ENCODE measurements around the gene SRSF6. TPM values are rescaled to one million over a fixed set of nuclear protein-coding genes. Genes with fewer than 3 reads are reported as not detected.
"Not testable (repeated sequence)": the region's sequence is repeated elsewhere in the genome, so short reads cannot be mapped to it uniquely, and the experiment has no call there.

Gene SRSF6
- total RNA-seq, 2 experiments from 2014 or later, result 106 to 109 TPM

- ChIA-PET CTCF (no interaction called here), POLR2A (interaction anchor here (2.3 kb wide), 1 partner anchor 10 kb away, joined by 21 read pairs; the partner anchor contains the start of gene SRSF6)
- Mint-ChIP-seq H3K9me3 (no peaks in the 10 kb centered on the region), H3K27ac (no peak overlapping the region), H3K4me1 (peaks cover 11% of the 10 kb centered on the region), H3K36me3 (ENCODE audit: low read depth) (peaks cover 41% of the 10 kb centered on the region), H3K4me3 (no peak overlapping the region), H3K27me3 (no peaks in the 10 kb centered on the region)
- no peak for DNase-seq
These were observed 9.9 kb downstream of the SRSF6 start for GRCh38 chr20:43467589-43467988.

DNA sequence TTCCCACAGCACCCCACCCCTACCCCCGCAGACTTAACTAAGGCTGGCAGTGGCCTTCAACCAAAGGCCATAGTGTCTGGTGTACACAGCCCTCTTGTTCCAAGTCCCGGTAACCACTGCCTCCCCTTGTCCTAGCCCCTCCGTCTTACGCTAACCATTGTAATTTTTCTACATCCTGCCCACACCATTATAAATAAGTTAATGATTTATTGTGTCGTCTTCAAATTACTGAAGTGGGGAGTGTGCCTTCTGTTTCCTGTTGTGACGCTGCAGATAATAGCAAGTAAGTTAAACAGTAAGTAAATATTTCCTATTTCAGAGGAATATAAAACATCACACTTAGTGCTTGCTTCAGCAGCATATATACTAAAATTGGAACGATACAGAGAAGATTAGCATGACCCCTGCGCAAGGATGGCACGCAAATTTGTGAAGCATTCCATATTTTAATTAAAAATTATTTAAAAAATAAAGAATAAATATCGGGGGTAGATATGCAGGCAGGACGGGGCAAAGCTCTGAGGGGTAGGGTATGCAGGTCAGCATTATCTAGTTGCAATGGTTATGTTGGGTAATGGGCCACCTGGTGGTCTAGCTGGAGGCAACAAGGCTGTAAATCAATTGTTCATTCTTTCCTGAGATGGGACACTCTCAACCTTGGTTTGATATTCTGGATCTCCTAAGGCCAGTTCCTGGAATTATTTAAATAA lies 15.1 kb downstream of the SRSF6 start:
- POLR2A ChIA-PET, result interaction anchor here (3.2 kb wide), 1 partner anchor 15 kb away, joined by 13 read pairs; the partner anchor contains the start of gene SRSF6
- CTCF ChIA-PET, result no interaction called here
- DNase-seq, result no peak
- Mint-ChIP-seq H3K27me3 (peaks cover 4% of the 10 kb centered on the region), H3K27ac (no peak overlapping the region), H3K9me3 (no peaks in the 10 kb centered on the region), H3K4me3 (no peak overlapping the region), H3K36me3 (ENCODE audit: low read depth) (peaks cover 6% of the 10 kb centered on the region), H3K4me1 (no peaks in the 10 kb centered on the region)

DNA sequence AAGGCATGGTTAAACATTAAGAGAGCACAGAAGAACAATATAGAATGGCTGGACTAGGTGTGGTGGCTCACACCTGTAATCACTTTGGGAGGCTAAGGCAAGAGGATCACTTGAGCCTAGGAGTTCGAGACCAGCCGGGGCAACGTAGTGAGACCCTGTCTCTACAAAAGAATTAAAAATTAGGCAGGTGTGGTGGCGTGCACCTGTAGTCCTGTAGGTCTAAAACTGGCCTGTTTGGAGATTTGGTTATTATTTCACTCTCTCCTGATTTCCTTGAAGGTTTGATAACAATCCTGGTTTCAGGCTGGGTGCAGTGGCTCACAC lies 15.6 kb downstream of the SRSF6 start:
- POLR2A ChIA-PET, result interaction anchor here (3.2 kb wide), 1 partner anchor 15 kb away, joined by 13 read pairs; the partner anchor contains the start of gene SRSF6

GRCh38 chr20:43477193-43477592 lies 19.5 kb downstream of the SRSF6 start:
- CTCF ChIA-PET, result no interaction called here
- peaks cover 2% of the 10 kb centered on the region for H3K36me3 Mint-ChIP-seq (ENCODE audit: low read depth)
- no peak overlapping the region for H3K27ac Mint-ChIP-seq
- H3K27me3 Mint-ChIP-seq, result peaks cover 16% of the 10 kb centered on the region
- no peaks in the 10 kb centered on the region for H3K4me1 Mint-ChIP-seq
- no peaks in the 10 kb centered on the region for H3K9me3 Mint-ChIP-seq
- no peak overlapping the region for H3K4me3 Mint-ChIP-seq
- no peak for DNase-seq
- POLR2A ChIA-PET, result interaction anchor here (0.6 to 1.3 kb wide), 4 partner anchors 13 to 315 kb away, joined by 3 to 4 read pairs (median 3); partner anchors contain the start of gene SRSF6

More for the DNA sequence above, 15.6 kb downstream of the SRSF6 start:
- CTCF ChIA-PET, result no interaction called here
- no peaks in the 10 kb centered on the region for H3K4me1 Mint-ChIP-seq
- no peak for DNase-seq
- H3K9me3 Mint-ChIP-seq, result no peaks in the 10 kb centered on the region
- H3K4me3 Mint-ChIP-seq, result no peak overlapping the region
- no peak overlapping the region for H3K27ac Mint-ChIP-seq
- peaks cover 8% of the 10 kb centered on the region for H3K27me3 Mint-ChIP-seq
- peaks cover 6% of the 10 kb centered on the region for H3K36me3 Mint-ChIP-seq (ENCODE audit: low read depth)

DNA sequence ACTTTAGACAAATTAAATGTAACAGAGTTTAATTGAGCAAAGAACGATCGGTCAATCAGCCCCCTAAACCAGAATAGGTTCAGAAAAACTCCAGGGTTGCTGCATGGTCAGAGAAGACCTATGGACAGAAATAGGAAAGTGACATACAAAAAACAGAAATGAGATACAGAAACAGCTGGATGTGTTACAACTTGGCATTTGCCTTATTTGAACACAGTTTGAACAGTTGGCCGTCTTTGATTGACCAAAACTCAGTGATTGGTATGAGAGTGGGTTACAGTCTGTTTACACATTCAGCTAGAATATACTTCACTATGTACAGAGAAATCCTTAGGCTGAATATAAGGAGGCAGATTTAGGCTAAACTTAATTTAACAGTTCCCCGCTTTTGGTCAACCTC lies 19.9 kb downstream of the SRSF6 start:
- H3K4me1 Mint-ChIP-seq, result no peaks in the 10 kb centered on the region
- DNase-seq, result no peak
- peaks cover 2% of the 10 kb centered on the region for H3K36me3 Mint-ChIP-seq (ENCODE audit: low read depth)
- ChIA-PET POLR2A (interaction anchor here (0.6 to 1.3 kb wide), 4 partner anchors 14 to 314 kb away, joined by 3 to 4 read pairs (median 3); partner anchors contain the start of gene SRSF6), CTCF (no interaction called here)
- H3K4me3 Mint-ChIP-seq, result no peak overlapping the region
- no peak overlapping the region for H3K27ac Mint-ChIP-seq
- peaks cover 16% of the 10 kb centered on the region for H3K27me3 Mint-ChIP-seq
- no peaks in the 10 kb centered on the region for H3K9me3 Mint-ChIP-seq

- Mint-ChIP-seq H3K9me3 (peaks cover 14% of the 10 kb centered on the region), H3K27ac (no peak overlapping the region), H3K27me3 (peaks cover 2% of the 10 kb centered on the region), H3K4me1 (peaks cover 14% of the 10 kb centered on the region), H3K36me3 (ENCODE audit: low read depth) (peaks cover 7% of the 10 kb centered on the region), H3K4me3 (no peak overlapping the region)
- no peak for DNase-seq
- ChIA-PET POLR2A (interaction anchor here (1.1 kb wide), 1 partner anchor 33 kb away, joined by 3 read pairs; the partner anchor contains the start of gene SRSF6), CTCF (interaction anchor here (0.6 to 0.7 kb wide), 2 partner anchors 304 to 701 kb away, joined by 3 to 5 read pairs; no protein-coding TSS in a partner anchor)
These were observed 32.3 kb downstream of the SRSF6 start for GRCh38 chr20:43490038-43490437.

GRCh38 chr20:43492101-43492500 lies 34.4 kb downstream of the SRSF6 start:
- Mint-ChIP-seq H3K4me1 (peaks cover 14% of the 10 kb centered on the region), H3K27me3 (peaks cover 2% of the 10 kb centered on the region), H3K27ac (no peak overlapping the region), H3K4me3 (no peak overlapping the region), H3K9me3 (peaks cover 8% of the 10 kb centered on the region), H3K36me3 (ENCODE audit: low read depth) (peaks cover 7% of the 10 kb centered on the region)
- no peak for DNase-seq
- CTCF ChIA-PET, result no interaction called here
- POLR2A ChIA-PET, result interaction anchor here (1.0 to 1.2 kb wide), 2 partner anchors 22 to 34 kb away, joined by 3 to 7 read pairs; partner anchors contain the start of gene SRSF6

GRCh38 chr20:43495388-43495787 lies 37.7 kb downstream of the SRSF6 start:
- H3K9me3 Mint-ChIP-seq, result peaks cover 2% of the 10 kb centered on the region
- DNase-seq, result no peak

GRCh38 chr20:43502021-43502420 lies 44.3 kb downstream of the SRSF6 start:
- H3K4me3 Mint-ChIP-seq; H3K36me3 Mint-ChIP-seq (ENCODE audit: low read depth); H3K9me3 Mint-ChIP-seq; H3K27ac Mint-ChIP-seq; DNase-seq; H3K4me1 Mint-ChIP-seq; POLR2A ChIA-PET: not testable (repeated sequence)
- CTCF ChIA-PET, result interaction anchor here (0.6 kb wide), 1 partner anchor 93 kb away, joined by 3 read pairs; no protein-coding TSS in a partner anchor
- peaks cover 30% of the 10 kb centered on the region for H3K27me3 Mint-ChIP-seq

More at GRCh38 chr20:43495388-43495787, 37.7 kb downstream of the SRSF6 start:
- CTCF ChIA-PET, result interaction anchor here (1.0 kb wide), 1 partner anchor 19 kb away, joined by 3 read pairs; no protein-coding TSS in a partner anchor
- Mint-ChIP-seq H3K27ac (no peak overlapping the region), H3K4me3 (no peak overlapping the region), H3K36me3 (ENCODE audit: low read depth) (no peaks in the 10 kb centered on the region), H3K27me3 (peaks cover 2% of the 10 kb centered on the region), H3K4me1 (peaks cover 14% of the 10 kb centered on the region)
- POLR2A ChIA-PET, result no interaction called here

DNA sequence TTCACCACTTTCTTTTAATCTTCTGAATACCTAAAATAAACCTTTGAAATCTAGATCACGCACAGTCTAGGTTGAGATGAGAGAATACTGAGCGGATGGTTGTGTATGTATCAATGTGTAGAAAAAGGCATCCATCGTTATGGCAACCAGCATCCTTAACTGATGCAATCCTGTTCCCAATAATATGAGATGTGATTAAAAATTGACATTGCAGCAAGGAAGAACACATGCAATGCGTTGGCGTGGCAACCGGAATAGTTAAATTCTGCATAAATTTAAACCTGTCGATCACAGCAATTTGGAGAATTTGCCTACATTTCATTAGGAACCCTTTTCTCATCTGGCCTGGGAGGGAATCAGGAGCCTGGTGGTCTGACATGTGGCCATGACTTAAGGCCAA lies 48.5 kb downstream of the SRSF6 start:
- H3K4me3 Mint-ChIP-seq, result no peak overlapping the region
- H3K4me1 Mint-ChIP-seq, result peaks cover 6% of the 10 kb centered on the region
- H3K27ac Mint-ChIP-seq, result no peak overlapping the region
- CTCF ChIA-PET, result no interaction called here
- no peaks in the 10 kb centered on the region for H3K9me3 Mint-ChIP-seq
- DNase-seq, result no peak
- POLR2A ChIA-PET, result interaction anchor here (1.5 kb wide), 1 partner anchor 49 kb away, joined by 5 read pairs; the partner anchor contains the start of gene SRSF6
- H3K36me3 Mint-ChIP-seq (ENCODE audit: low read depth), result no peaks in the 10 kb centered on the region
- peaks cover 43% of the 10 kb centered on the region for H3K27me3 Mint-ChIP-seq

GRCh38 chr20:43507150-43508080 lies 49.7 kb downstream of the SRSF6 start, which contains the start of gene L3MBTL1:
Gene L3MBTL1, plus strand, starts transcription at chr20:43507697. Its CDS starts 5,807 bp downstream, at chr20:43513504.
- Mint-ChIP-seq H3K4me3 (peak within 1 kb of the TSS; percentile 52), H3K27me3 (peaks cover 42% of the 10 kb centered on the region), H3K27ac (no peak within 1 kb of the TSS), H3K4me1 (peaks cover 6% of the 10 kb centered on the region), H3K36me3 (ENCODE audit: low read depth) (no peaks in the 10 kb centered on the region), H3K9me3 (no peaks in the 10 kb centered on the region)
- CTCF ChIA-PET, result no interaction called here
- POLR2A ChIA-PET, result interaction anchor here (1.5 kb wide), 1 partner anchor 50 kb away, joined by 5 read pairs; the partner anchor contains the start of gene SRSF6
- peak; percentile 18 for DNase-seq

GRCh38 chr20:43508106-43508505 lies 50.4 kb downstream of the SRSF6 start:
- no peak for DNase-seq
- no peaks in the 10 kb centered on the region for H3K9me3 Mint-ChIP-seq
- H3K27me3 Mint-ChIP-seq, result peaks cover 42% of the 10 kb centered on the region
- H3K27ac Mint-ChIP-seq, result no peak overlapping the region
- peaks cover 6% of the 10 kb centered on the region for H3K4me1 Mint-ChIP-seq
- ChIA-PET CTCF (no interaction called here), POLR2A (interaction anchor here (1.3 kb wide), 1 partner anchor 51 kb away, joined by 4 read pairs; no protein-coding TSS in a partner anchor)
- no peaks in the 10 kb centered on the region for H3K36me3 Mint-ChIP-seq (ENCODE audit: low read depth)
- H3K4me3 Mint-ChIP-seq, result peak overlapping the region; percentile 51
